HCT116 (cell line): ENCODE data around the gene GRID2IP. TPM values are rescaled to one million over a fixed set of nuclear protein-coding genes. Genes with fewer than 3 reads are reported as not detected.

Experiments used
- ATAC-seq: fragments of 200-7000 bp; cut with Tn5 transposase; 2 replicates; pipeline ENCODE4 v1.9.1; 2020; ENCODE audit warnings: mild to moderate bottlenecking, moderate library complexity
- BruUV-seq: library from RNA; stranded (reverse); fragments of 400-500 nt; replicated peaks from 2 replicates; lab custom pipeline; 2021; lab: Mats Ljungman, UMichigan
- CTCF ChIA-PET: fragments of 300-600 bp; sonication (Branson Sonifier 250); formaldehyde crosslinking; loops from one replicate; lab custom pipeline; 2021; ENCODE audit warnings: antibody characterized with exemption; lab: Charles Lee
- POLR2A ChIA-PET: fragments of 300-600, 350-600 bp; sonication (Branson Sonifier 250); formaldehyde crosslinking; loops from one replicate; lab custom pipeline; 2021; ENCODE audit warnings: antibody characterized with exemption; lab: Charles Lee
- RAD21 ChIA-PET, 2 experiments: fragments of 300-600 bp; sonication (Branson Sonifier 250); formaldehyde crosslinking; loops; one replicate each; lab custom pipeline; 2023; ENCODE audit warnings: low total read pairs in 2 of 2; ENCODE audit not compliant: uncharacterized antibody in 2 of 2, unreplicated experiment in 2 of 2, low non-redundant PET in 1 of 2; lab: Charles Lee
- DNase-seq: peaks from one replicate; pipeline ENCODE4 v3.0.0-alpha.2; 2010; ENCODE audit warnings: low read depth, low spot score
- H2AFZ ChIP-seq: fragments of 200-600 bp; shearing (Covaris generic), sonication (generic); 2 replicates; pipeline ENCODE4 v1.6.1; 2017; ENCODE audit warnings: low read depth, mixed run types, mixed read lengths, antibody characterized with exemption, low read length; ENCODE audit not compliant: poor library complexity, severe bottlenecking
- H3K27ac ChIP-seq: 2 replicates; pipeline ENCODE4 v1.5.1; 2012; ENCODE audit warnings: low read depth, low read length
- H3K27me3 ChIP-seq: fragments of 200-600 bp; sonication (generic); 2 replicates; pipeline ENCODE4 v1.6.1; 2016; ENCODE audit warnings: mixed run types, low read length, mixed read lengths; ENCODE audit not compliant: insufficient read depth
- H3K36me3 ChIP-seq, 2 experiments: fragments of 200-500 bp in 1 of 2; fragments of 200-600 bp in 1 of 2; sonication (Bioruptor generic) in 1 of 2; sonication (generic) in 1 of 2; 2 replicates each; pipeline versions ENCODE4 v1.5.1 to v1.6.1; 2014 to 2016; ENCODE audit warnings: low read length in 2 of 2, inconsistent platforms in 1 of 2, mixed read lengths in 1 of 2, mixed run types in 1 of 2; ENCODE audit not compliant: insufficient read depth in 2 of 2, control insufficient read depth in 1 of 2
- H3K4me1 ChIP-seq, 2 experiments: fragments of 200-600 bp in 1 of 2; sonication (generic) in 1 of 2; 2 replicates each; pipeline versions ENCODE4 v1.5.1 to v1.6.1; 2012 to 2017; ENCODE audit warnings: low read length in 2 of 2, inconsistent platforms in 1 of 2, mild to moderate bottlenecking in 1 of 2, mixed read lengths in 1 of 2, mixed run types in 1 of 2, moderate library complexity in 1 of 2; ENCODE audit not compliant: insufficient read depth in 2 of 2, control insufficient read depth in 1 of 2
- H3K4me2 ChIP-seq: fragments of 200-600 bp; sonication (generic); 2 replicates; pipeline ENCODE4 v1.6.1; 2017; ENCODE audit warnings: mixed run types, low read length, mixed read lengths
- H3K4me3 ChIP-seq, 2 experiments: fragments of 200-600 bp in 1 of 2; sonication (generic) in 1 of 2; replicated peaks in 1 of 2; 2 replicates each; pipeline ENCODE4 v1.5.1; 2011 to 2016; ENCODE audit warnings: low read length in 2 of 2, control low read depth in 1 of 2, low read depth in 1 of 2, mild to moderate bottlenecking in 1 of 2, mixed read lengths in 1 of 2, mixed run types in 1 of 2
- H3K79me2 ChIP-seq: fragments of 200-600 bp; sonication (generic); 2 replicates; pipeline ENCODE4 v1.6.1; 2017; ENCODE audit warnings: mild to moderate bottlenecking, mixed run types, low read length, moderate library complexity, mixed read lengths; ENCODE audit not compliant: insufficient read depth
- H3K9ac ChIP-seq: fragments of 200-600 bp; sonication (generic); 2 replicates; pipeline ENCODE4 v1.6.1; 2016; ENCODE audit warnings: low read length, mixed read lengths
- H3K9me2 ChIP-seq: fragments of 200-600 bp; sonication (generic), shearing (Covaris generic); 2 replicates; pipeline ENCODE4 v1.6.1; 2017; ENCODE audit warnings: mixed run types, mild to moderate bottlenecking, moderate library complexity; ENCODE audit not compliant: insufficient read depth
- H3K9me3 ChIP-seq, 2 experiments: fragments of 200-500 bp in 1 of 2; fragments of 200-600 bp in 1 of 2; sonication (Bioruptor generic) in 1 of 2; sonication (generic) in 1 of 2; 2 replicates each; pipeline ENCODE4 v1.6.1; 2014 to 2017; ENCODE audit warnings: low read length in 2 of 2, mixed read lengths in 2 of 2, inconsistent platforms in 1 of 2, low read depth in 1 of 2, mild to moderate bottlenecking in 1 of 2, mixed run types in 1 of 2, moderate library complexity in 1 of 2; ENCODE audit not compliant: control insufficient read depth in 1 of 2, insufficient read depth in 1 of 2
- H4K20me1 ChIP-seq: fragments of 200-600 bp; sonication (generic), shearing (Covaris generic); 2 replicates; pipeline ENCODE4 v1.6.1; 2017; ENCODE audit warnings: mixed run types, mild to moderate bottlenecking, moderate library complexity; ENCODE audit not compliant: insufficient read depth
- CBX3 ChIP-seq: IDR thresholded peaks from 2 replicates; pipeline ENCODE4 v1.6.1; 2012; ENCODE audit warnings: low read depth
- POLR2A ChIP-seq: IDR thresholded peaks from 2 replicates; pipeline ENCODE4 v1.7.0; 2011; ENCODE audit warnings: borderline replicate concordance; ENCODE audit not compliant: insufficient read depth, insufficient read length; ENCODE audit errors: extremely low read depth
- RAD21 ChIP-seq: IDR thresholded peaks from 2 replicates; pipeline ENCODE4 v1.6.1; 2012; ENCODE audit warnings: low read depth, mild to moderate bottlenecking
- REST ChIP-seq: IDR thresholded peaks from 2 replicates; pipeline ENCODE4 v1.6.1; 2012; ENCODE audit warnings: low read depth
- SRF ChIP-seq: IDR thresholded peaks from 2 replicates; pipeline ENCODE4 v1.6.1; 2012; ENCODE audit warnings: low read depth
- TCF7L2 ChIP-seq: IDR thresholded peaks from 2 replicates; pipeline ENCODE4 v1.7.0; 2011; ENCODE audit warnings: borderline replicate concordance, inconsistent platforms; ENCODE audit not compliant: insufficient read depth, insufficient read length; ENCODE audit errors: extremely low read depth
- YY1 ChIP-seq: IDR thresholded peaks from 2 replicates; pipeline ENCODE4 v1.6.1; 2011; ENCODE audit warnings: low read length, low read depth, moderate library complexity, mild to moderate bottlenecking; ENCODE audit not compliant: insufficient replicate concordance; ENCODE audit errors: extremely low read depth
- ZFX ChIP-seq: fragments of 450-650 bp; IDR thresholded peaks from 2 replicates; pipeline ENCODE4 v1.6.1; 2017
- intact Hi-C: fragments of 100-400 bp; cut with micrococcal nuclease; formaldehyde crosslinking; loops from 2 replicates; pipeline ENCODE4 v1.10.0; 2022
- total RNA-seq: library from RNA; stranded (reverse); gene quantifications from one replicate; pipeline ENCODE4 v1.2.1, GENCODE V29; 2021; ENCODE audit not compliant: unreplicated experiment
- TF ChIP-seq, protein P1 (sequence below): IDR thresholded peaks from 2 replicates; pipeline ENCODE4 v1.6.1; 2012

The GRID2IP gene
- total RNA-seq, 1 experiment from 2014 or later, result 3.2 TPM

- POLR2A ChIA-PET, result interaction anchor here (1.6 kb wide), 1 partner anchor 13 kb away, joined by 3 read pairs; no protein-coding TSS in a partner anchor
- no peaks in the 10 kb centered on the region for H3K27me3 ChIP-seq
- H3K9me2 ChIP-seq, result no peaks in the 10 kb centered on the region
- no peak overlapping the region for H3K9ac ChIP-seq
- H3K9me3 ChIP-seq, result no peaks in the 10 kb centered on the region
- ATAC-seq, result no peak
- no peak overlapping the region for H2AFZ ChIP-seq
- CTCF ChIA-PET, result interaction anchor here (1.6 kb wide), 1 partner anchor 11 kb away, joined by 11 read pairs; no protein-coding TSS in a partner anchor
- peaks cover 0 to 4% of the 10 kb centered on the region in 2 experiments; a peak in 2 of 4 replicates for H3K4me1 ChIP-seq
- no peak for DNase-seq
- H3K4me3 ChIP-seq, result no peak overlapping the region
- H3K4me2 ChIP-seq, result no peak overlapping the region
- H3K36me3 ChIP-seq, result no peaks in the 10 kb centered on the region
- intact Hi-C loops, result no loop called here
- no peak for TF ChIP-seq CBX3
- no peak for TF ChIP-seq TCF7L2
- TF ChIP-seq ZFX, result no peak
- TF ChIP-seq YY1, result no peak
- no peak for TF ChIP-seq POLR2A
- no peak for TF ChIP-seq REST
- no peak for TF ChIP-seq RAD21
- TF ChIP-seq SRF, result no peak
- TF ChIP-seq, protein P1, sequence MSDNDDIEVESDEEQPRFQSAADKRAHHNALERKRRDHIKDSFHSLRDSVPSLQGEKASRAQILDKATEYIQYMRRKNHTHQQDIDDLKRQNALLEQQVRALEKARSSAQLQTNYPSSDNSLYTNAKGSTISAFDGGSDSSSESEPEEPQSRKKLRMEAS, result no peak
- no TSS peak for BruUV-seq
- no peaks in the 10 kb centered on the region for H3K79me2 ChIP-seq
- RAD21 ChIA-PET, result interaction anchor here in 1 of 2 experiments (1.3 kb wide), 1 partner anchor 43 kb away, joined by 3 read pairs; no protein-coding TSS in a partner anchor
- no peak overlapping the region for H3K27ac ChIP-seq
- no peaks in the 10 kb centered on the region for H4K20me1 ChIP-seq
These were observed 8.6 kb upstream of the GRID2IP start for GRCh38 chr7:6559896-6560295.
